DMS53 treated with DMSO at 0.1 percent for 48 hours (cell line): ENCODE measurements around the gene LITAF.

Source experiments
- DNase-seq: peaks from one replicate; lab custom pipeline; 2025; ENCODE audit not compliant: unreplicated experiment; lab: John Stamatoyannopoulos, UW

Gene LITAF

DNA sequence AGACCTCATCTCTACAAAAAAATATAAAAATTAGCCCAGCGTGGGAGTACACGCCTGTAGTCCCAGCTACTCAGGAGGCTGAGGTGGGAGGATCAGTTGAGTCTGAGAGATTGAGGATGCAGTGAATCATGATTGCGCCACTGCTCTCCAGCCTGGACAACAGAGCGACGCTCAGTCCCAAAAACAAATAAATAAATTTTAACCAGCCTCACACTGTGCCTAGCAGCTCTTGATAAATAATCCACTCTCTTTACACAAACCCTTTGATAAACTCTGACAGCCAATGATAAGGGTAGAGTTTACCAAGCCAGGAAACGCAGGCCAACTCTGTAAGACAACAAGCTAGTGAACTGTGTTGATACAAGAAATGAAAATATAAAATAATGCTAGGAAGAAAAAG, 32.7 kb downstream of the LITAF start:
- DNase-seq: no peak

DNA sequence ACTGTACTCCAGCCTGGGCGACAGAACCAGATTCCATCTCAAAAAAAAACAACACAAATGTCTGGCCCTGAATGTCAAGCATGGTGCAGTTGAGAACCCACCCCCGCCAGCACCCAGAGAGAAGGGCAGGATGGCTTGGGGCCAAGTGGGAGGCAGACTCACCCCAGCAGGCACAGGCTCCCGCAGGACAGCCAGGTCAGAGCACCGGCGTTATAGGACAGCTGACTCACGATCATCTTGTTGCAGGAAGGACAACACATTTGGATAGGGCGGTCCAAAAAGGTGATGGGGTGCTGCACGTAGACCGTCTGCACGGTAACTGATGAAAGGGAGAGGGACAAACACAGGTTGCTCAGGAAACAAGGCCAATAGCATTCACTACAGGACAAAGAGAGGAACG, 33.3 kb downstream of the LITAF start:
- no peak for DNase-seq

GRCh38 chr16:11552440-11552839, 34.3 kb downstream of the LITAF start:
- DNase-seq: no peak

GRCh38 chr16:11551842-11552241, 34.9 kb downstream of the LITAF start:
- DNase-seq: no peak

GRCh38 chr16:11550791-11551498, 35.8 kb downstream of the LITAF start:
- DNase-seq: no peak

DNA sequence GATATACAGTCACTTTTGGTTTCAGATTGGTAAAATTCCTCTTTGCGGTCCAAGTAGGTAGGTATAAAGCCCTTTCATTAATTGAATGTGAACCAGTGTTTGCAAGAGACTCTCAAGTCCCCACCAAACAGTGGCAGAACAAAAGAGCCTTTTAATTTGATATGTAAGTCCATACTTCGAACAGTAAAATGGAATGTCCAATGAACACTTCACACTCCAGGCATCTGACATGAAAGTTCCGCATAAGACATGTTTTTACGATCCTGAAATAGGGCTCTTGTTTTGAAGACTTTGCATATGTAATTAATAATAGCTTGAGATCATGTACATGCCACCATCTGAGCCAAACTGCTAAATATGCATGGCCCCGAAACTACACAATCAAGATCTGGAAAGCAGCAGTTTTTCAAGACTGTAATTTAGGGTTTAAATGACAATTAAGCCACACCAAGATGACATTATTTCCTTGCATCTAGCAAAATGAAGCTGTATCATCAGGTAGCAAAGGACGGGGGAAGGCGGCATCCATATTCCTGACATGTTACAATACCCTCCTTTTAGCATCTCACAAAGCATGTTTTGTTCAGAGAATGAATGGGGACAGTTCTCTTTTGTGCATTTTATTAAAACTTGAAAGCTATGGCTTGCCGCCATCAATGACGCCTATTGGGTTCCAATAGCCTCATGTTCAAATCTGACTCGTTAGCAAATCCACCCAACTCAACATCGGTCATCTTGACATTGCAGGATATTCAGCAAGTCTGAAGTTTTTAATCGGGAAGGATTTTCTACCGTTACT, 39.4 kb downstream of the LITAF start:
- no peak for DNase-seq

GRCh38 chr16:11546608-11547061, 40.1 kb downstream of the LITAF start:
- DNase-seq: no peak

DNA sequence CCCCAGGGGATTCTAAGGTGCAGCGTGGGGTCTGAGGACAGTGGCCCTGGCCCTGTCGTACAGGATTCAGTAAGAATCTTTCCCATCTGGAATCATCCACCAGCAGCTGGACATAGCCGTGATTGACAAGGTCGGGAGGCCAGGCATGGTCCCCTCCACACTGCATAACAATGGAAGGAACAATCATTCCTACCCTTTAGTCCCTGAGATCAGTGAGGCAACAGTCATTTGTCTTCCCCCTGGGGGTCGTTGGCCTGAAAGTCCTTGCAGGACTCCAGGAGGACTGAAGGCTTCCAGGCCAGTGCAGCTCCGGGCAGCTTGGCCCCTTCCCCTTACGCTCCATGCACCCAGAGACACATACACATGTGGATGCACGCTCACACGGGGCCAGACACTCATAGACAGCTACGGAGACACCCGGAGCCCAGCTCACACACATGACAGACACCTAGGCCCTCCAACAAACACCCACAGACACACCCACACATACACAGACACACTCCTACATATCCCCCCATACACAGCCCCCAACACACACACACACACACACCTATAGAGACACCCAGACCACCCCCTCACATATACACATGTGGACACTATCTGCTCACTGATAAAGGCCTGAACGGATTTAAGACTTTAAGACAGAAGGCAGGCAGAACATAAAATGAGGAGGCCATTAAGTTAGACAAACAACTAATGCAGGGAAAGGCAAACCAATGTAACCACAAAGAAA, 42.9 kb downstream of the LITAF start:
- no peak for DNase-seq

DNA sequence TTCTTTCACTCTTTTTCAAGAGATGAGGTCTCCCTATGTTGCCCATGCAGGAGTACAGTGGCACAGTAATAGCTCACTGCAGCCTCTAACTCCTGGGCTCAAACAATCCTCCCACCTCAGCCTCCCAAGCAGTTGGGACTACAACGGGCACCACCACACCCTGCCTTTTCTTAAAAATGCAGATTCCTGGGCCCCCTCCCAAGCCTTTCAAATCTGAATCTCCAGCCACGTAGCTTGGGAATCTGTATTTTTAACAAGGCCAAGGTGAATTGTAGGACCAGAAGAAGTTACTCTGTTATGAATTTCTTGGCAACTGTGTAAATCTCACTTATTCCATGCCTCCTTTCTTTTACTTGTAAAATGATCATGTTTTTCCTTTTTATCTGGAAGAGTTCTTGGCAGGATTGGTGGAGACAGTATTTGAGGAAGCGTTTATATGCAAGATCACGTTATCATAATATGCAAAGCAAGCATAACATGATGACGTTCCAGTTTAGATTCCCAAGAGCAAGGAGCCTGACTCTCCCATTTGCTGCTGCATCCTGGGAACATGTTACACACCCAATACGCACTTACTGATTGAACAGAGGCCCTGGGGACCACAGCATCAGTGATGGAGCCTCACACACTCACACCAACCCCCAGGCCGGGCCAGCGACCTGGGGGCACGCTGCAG, 44.5 kb downstream of the LITAF start:
- no peak for DNase-seq

DNA sequence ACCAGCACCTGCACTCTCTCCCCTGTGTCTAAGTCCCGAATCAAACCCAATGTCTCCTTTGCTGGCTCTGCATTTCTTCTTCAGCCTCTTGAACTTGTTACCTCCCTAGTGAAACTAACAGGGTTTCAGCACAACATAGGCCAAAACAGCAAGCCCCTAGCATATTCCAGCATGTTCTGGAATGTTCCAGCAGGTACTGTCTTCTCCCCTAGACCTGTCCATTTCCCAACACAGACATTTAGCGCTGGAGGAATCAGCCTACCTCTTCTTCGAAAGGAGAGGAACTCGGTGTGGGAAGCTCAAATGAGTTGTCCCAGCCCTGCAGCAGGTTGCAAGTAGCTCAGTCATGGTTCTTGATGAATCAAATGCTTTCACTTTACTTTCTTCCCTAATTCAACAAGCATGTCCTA, 47.1 kb downstream of the LITAF start:
- no peak for DNase-seq

DNA sequence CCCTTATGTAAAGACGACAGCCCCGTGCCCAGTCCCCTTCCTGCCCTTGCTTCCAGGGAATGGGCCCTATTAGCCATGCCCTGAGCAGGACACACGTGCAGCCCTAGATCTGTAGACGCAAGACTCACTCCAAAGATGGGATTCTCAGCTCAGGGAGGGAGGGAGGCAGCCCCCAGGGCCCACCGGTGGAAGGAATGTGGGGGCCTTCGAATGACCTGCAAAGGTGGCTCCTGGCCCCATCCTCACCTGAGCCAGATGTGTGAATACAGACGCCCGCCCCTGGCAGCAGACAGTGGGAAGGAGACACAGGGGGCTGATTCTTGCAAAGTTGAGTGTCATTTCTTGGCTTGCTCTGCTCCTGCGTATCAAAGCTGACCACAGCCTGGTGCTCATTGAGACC, 47.8 kb downstream of the LITAF start:
- no peak for DNase-seq

GRCh38 chr16:11536104-11536866, 50.4 kb downstream of the LITAF start:
- DNase-seq: no peak

DNA sequence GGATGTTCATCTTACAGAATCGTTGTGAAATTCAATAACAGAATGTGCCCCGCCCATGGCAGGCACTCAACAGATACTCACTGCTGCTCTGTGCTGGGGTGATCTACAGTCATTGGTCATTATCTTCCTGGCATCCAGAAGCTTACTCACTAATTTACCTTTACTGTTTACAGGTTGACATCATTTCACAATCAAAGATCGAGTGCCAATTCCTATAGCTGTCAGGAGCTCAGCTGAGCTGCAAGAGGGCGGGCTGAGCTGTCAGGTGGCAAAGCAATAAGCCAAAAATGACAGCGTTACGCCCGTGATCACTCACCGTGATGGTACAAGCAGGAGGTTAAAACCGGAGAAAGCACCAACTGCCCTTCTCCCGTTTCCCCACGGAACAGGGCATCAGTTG, 51.2 kb downstream of the LITAF start:
- DNase-seq: no peak

DNA sequence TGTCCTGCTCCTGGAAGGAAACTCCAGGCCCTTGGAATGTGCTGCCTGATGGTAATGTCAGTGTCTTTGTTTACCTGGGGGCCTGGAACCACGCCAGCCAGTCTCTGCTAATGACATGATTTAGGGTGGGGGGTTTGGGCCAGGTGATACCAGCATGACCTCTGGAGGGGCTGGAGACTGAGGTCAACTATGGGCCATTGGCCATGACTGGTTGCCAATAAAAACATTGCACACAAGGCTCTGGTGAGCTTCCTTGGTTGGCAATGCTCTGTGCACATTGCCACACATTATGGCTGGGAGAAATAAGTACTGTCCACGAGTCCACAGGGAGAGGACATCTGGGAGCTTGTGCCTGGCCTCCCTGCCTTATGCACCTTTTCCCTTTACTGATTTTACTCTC, 52.5 kb downstream of the LITAF start:
- no peak for DNase-seq

DNA sequence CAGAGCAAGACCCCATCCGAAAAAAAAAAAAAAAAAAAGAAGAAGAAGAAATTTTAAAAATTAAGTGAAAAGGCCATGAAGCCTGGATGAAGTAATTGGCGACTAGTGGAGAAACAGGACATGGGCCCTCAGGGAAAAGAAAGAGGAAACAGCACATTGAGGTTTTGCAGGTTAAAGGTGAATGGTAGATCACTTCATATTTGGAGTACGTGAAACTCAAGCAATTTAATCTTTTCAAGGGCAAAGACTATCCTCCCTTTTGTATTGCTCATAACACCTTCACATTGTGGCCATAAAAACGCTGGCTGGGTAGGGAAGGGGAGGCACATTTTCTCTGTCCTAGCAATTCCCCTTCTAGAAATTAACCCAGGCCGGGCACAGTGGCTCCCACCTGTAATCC, 53.1 kb downstream of the LITAF start:
- no peak for DNase-seq

DNA sequence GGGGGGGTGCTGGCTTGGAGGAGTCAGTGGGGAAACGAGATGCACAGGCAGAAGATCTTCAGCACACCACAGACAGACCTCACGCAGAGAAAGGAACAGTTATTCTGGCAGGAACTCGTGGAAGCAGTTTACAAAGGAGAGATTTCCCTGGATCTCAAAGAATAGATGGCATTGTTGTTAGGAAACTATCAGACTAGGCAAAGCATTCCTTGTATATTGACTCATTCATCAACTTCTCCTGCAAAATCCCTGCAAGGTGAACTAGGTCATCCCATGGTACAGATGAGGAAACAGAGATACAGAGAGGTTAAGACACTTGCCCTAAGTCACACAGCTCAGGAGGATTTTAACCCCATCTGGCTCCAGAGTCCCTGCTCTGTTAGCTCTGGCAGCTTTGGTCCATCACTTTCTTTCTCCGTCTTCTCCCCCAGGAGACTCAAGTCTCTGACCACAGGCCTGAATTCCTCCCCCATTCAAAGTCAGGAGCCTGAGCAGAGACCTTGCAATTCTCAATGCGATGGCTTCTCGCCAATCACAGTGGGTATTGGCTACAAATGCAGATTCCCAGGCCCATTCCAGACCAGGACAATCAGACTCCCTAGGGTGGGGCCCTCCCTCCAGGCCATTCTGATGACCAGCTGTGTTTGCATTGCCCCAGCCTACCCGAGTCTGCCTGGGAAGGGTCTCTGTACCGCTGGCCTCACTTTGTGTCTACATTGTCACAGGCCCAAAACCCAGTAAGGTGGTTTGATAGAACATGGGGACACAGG, 56.4 kb downstream of the LITAF start:
- DNase-seq: no peak

- DNase-seq: no peak
These were observed 57.4 kb downstream of the LITAF start for GRCh38 chr16:11529285-11529684.

- DNase-seq: no peak
These were observed 58.7 kb downstream of the LITAF start for GRCh38 chr16:11528053-11528452.

- no peak for DNase-seq
These were observed 59.9 kb downstream of the LITAF start for GRCh38 chr16:11526655-11527350.
